GM04503 (cell line): Measurements from ENCODE around the gene APPL2.
A peak's percentile ranks its signal among the peaks of the same experiment; 100 is the strongest.
"Not testable (repeated sequence)": the region's sequence is repeated elsewhere in the genome, so short reads cannot be mapped to it uniquely, and the experiment has no call there.

Experiments
- DNase-seq: peaks from one replicate; pipeline ENCODE4 v3.0.0-alpha.2; 2012; ENCODE audit warnings: low read depth

The APPL2 gene

DNA sequence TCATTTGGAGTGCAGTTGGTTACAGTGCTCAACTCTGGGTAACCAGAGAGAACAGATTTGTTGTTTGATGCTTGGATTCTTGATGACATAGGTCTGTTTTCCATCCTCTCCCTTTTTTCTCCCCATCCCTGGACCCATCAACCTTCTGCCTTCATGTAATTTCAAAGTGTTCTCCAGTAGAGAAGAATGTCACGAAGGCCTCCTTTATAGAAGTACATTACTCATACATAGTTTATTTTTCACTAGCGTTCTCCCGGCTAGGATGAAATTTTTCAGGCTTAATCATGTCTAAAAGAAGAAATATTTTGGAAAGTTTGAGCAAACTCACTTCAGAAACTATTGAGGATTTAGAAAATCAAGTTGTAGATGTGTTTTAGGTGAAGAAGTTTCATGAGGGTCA is 20.9 kb upstream of the APPL2 start:
- peak; percentile 94 for DNase-seq

DNA sequence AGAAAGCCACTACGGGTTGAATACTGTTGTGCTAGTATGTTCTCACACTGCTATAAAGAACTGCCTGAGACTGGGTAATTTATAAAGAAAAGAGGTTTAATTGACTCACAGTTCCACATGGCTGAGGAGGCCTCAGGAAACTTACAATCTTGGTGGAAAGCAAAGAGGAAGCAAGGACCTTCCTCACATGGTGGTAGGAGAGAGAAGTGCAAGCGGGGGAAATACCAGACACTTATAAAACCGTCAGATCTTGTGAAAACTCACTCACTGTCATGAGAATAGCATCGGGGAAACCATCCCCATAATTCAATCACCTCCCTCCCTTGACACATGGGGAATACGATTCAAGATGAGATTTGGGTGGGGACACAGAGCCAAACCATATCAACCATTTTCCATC is 20.5 kb upstream of the APPL2 start:
- not testable (repeated sequence) for DNase-seq

DNA sequence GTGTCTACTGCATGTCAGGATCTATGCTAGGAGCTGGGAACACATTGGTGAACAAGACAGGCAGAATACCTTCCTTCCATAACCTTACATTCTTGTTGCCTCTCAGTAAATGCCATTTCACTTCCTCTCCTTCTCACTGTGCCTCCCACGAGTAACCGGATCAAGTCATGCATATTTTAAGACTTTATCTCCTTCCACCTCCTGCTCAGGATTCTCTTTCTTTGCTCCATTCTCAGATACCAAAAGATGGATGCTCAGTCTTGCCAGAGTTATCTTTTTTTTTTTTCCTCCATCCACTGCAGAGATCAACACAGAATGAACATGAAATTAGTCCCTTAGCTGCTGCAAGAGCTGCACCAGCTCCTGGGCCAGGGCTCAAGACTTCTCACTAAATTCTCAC is 20.0 kb upstream of the APPL2 start:
- no peak for DNase-seq

DNA sequence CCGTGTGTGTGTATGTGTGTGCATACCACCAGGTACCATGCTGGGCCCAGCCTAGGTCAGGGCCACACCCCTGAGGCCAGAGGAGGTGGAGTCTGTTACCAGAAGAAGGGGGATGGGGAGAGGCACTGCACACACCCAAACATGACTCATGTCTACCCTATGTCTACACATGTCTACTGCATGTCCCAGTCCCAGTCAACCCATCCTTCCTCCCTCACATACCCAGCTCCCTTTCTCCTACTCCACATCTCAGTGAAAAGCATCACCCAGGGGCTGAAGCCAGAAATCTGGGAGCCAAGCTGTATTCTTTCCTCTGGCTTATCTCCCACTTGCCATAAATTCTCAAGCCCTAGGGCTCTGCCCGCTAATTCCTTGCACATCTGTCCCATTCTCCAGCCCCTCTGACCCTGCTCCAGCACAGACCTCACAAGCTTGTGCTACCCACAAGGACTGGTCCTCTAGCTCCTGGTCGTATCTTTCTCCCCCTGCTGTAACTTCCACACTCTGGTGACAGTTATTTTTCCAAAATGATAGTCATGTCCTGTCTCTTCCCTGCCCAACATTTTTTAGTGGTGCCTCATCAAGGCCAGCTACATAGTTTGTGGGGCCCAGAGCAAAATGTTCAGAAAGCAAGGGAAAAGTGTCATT is 18.0 kb upstream of the APPL2 start:
- DNase-seq, result peak; percentile 81

DNA sequence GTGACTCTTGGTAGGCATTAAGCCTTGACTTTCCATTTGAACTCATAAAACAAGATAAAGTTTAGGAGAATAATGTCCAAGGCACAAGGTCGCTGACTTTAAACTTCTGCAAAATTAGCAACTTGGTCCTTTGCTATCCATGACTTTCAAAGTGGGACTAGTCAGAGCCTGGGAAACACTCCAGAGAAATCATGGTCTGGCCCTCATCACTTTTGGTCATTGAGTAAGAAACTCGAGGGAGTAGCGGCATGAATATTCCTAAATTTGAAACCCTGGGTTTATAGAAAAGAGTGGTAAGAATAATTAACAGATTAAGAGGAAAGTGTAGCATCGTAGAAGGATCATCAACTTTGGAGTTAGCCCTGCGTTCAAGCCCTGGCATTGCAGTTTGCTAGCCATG is 16.9 kb upstream of the APPL2 start:
- DNase-seq, result no peak

DNA sequence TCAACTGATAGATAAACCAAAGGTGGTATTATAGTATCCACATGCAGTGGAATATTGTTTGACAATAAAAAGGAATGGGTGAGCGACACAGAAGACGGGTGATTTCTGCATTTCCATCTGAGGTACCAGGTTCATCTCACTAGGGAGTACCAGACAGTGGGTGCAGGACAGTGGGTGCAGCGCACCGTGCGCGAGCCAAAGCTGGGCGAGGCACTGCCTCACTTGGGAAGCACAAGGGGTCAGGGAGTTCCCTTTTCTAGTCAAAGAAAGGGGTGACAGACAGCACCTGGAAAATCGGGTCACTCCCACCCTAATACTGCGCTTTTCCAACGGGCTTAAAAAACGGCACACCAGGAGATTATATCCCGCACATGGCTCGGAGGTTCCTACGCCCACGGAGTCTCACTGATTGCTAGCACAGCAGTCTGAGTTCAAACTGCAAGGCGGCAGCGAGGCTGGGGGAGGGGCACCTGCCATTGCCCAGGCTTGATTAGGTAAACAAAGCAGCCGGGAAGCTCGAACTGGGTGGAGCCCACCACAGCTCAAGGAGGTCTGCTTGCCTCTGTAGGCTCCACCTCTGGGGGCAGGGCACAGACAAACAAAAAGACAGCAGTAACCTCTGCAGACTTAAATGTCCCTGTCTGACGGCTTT is 9.9 kb upstream of the APPL2 start:
- DNase-seq, result not testable (repeated sequence)

DNA sequence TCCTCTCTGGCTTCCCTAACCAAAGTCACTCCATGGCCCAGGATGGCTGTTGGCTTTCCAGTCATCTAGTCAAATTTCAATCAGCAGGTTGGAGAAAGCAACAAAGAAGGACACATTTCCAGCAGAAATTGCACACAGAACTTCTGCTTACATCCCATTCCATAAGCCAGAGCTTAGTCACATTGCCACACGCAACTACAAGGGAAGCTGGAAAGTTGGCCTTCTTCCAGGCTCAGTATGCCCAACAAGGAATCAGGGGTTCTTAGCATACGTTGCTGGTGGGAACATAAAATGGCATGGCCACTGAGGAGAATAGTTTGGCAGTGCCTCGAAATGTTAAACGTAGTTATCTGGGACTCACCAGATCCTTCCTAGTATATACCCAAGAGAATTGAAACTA is 9.3 kb upstream of the APPL2 start:
- no peak for DNase-seq

DNA sequence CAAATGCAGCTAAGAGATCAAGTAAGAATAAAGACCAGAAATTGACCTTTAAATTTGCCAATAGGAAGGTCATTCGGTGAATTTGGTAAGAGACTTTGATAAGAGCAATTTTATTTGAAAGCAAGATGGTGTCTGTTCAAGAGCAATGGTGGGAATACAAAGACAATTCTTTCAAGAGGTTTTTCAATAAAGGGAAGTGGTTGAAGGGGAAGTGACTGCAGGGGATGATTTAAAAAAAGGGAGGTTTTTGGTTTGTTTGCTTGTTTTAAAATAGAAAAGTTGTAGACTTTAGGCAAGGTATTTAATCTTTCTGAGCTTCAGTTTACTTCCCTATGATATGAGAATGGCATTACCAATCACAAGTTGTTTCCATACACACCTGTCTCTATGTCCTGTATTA is 4.3 kb upstream of the APPL2 start:
- DNase-seq, result no peak

DNA sequence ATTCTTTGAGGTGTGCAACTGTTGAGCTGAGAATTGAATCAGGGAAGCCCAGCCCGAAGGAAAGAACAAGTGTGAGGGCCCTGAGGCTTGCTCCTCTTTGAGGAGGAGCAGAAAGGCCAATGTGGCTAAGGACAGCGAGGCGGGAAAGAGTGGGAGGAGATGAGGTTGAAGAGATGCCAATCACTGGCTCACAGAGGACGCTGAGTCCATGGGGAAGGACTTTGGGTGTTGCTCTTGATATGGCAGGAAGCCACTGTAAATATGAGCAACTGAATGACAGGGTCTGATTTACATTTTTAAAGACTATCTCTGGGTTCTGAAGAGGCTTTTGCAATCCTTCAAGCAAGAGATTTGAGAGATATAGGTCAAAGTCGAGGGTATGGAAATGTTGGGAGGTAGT is 3.3 kb upstream of the APPL2 start:
- no peak for DNase-seq

DNA sequence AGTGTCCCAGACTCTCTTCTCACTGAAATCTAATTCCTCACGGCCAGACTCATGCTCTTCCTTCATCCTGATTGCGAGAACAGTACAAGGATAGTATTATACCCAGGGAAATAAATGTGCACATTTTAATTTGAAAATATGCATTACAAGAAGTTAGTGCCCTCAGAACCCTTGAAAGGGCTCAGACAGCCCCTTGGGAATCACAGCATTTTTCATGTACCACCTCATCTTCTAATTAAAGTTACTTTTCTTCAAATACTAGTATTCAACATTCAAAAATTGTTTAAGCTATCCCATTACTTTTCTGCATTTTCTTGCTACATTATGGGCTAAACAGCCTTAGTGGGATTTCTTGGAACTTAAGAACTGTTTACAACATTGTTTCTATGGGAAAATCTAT is 1.7 kb upstream of the APPL2 start:
- DNase-seq, result no peak

DNA sequence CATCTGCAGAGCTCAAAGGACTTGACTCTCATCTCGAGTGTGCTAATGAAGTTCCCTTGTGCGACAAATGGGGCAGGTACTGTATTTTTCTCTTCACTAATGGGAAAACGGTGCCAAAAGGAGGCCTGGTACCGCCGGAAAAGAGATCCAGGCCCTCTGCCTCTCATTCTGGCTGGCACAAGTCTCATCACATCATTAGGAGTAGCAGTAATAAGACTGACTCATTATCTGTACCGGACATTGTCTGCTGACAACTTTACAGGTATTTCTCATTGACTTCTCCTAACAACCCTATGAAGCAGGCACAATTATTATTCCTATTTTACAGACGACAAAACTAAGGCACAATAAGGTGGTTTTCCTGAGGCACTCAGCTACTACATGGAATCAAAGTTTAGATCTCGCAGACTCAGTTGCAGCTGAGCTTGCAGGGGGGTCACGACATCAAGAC is 668 bp downstream of the APPL2 start:
- no peak for DNase-seq

DNA sequence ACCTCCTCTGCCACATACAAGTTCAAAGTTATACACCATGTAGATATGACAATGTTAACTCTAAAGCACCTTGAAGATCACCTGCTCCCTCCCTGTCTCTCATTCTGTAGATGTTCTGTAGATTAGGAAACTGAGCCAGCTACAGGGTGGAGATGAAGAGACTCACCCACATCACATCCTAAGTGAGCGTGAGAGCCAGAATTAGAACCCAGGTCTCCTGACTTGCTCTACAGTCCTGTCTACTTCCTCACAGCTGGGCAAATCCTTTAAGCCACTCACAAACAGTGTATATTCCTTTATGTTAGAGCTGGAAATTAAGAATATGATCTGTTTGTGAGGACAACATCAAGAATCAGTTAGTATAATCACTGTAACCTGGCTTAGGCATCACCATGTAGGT is 1.8 kb downstream of the APPL2 start:
- no peak for DNase-seq

DNA sequence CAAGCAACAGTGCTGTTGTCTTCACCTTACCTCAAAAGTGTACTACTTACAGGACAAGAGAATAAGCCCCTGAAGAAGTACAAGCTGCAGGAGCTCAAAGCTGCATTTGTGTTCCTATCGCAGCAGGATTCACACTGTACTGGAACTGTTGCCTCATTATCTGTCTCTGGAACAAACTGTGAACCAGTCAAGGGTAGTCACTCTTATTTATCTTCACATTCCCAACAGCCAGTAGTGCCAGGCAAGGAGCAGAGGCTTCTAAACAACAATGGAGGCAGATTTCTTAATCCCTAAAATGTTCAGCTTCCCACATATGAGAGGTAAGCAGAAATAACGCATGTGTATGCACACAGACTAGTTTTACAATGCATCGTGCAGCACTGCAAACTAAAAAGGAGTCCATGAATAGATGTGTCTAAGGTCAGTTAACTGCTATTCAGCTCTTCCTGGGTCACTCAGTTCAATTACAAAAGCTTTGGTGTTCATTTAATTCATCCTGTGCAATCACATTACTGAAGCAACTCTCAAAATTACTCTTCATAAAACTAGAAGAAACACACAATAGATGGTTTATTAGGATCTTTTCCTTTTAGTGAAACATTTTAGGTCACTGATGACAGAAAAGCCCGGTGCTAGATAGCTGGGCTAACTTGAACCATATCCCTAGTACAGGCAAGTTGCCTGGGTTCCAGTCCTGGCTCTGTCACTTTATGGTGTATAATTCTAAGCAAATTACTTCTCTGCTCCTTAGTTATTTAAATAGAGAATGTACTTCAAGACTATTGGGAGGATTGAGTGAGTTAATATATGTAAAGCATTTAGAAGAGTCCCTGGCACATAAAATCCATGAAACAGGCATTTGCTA is 2.7 kb downstream of the APPL2 start:
- no peak for DNase-seq

DNA sequence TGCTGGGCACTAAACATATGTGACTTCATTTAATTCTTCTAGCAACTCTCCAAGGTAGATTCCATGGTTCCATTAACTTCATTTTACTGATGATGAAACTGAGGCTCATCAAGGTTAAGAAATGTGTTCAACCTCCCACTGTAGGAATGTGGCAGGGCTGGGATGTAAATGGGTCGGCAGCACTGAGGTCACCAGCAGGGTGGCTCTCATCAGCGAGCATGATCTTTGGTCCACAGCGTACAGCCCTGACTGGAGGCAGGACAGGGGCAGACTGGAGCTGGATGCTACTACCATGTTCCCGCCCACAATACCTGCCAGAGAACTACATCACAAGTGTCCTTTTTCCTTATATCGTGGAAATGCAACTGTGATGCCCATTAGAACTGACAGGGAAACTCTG is 4.6 kb downstream of the APPL2 start:
- DNase-seq, result no peak

DNA sequence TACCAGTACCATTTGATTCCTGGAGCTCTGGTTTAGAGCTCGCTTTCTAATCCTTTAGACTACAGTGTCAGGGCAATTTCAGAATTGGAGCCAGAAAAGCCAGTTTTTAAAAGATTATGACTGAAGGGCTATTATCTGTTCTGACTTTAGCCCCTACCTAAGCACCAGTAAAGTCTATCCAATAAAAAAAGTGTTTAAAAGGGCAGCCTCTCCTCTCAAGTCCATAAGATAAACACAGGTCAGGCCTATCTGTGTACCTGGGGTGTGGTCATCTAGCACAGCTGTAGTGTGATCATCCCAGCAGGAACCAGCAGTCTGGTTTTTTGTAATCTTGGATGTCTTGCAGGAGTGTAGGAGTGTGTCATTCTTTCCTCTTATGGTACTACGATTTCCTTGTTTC is 6.6 kb downstream of the APPL2 start:
- no peak for DNase-seq

DNA sequence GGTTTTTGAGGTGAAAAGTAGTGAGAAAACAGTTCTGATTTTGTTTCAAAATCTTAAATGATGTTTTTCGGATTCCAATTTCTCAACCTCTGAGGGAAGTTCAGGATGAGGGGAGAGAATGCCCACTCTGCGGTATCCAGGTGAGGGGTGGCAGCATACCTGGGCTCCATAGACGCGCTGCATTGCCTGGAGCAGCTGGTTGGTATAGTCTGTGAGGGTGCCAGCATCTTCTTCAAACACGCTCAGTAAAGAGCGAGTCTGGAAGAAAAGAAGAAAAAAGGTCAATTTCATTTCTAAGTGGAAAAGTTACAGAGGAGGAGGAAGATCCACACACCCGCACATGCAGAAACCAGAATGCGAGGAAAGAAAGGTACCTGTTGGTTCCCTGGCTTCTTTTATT is 7.0 kb downstream of the APPL2 start:
- no peak for DNase-seq

DNA sequence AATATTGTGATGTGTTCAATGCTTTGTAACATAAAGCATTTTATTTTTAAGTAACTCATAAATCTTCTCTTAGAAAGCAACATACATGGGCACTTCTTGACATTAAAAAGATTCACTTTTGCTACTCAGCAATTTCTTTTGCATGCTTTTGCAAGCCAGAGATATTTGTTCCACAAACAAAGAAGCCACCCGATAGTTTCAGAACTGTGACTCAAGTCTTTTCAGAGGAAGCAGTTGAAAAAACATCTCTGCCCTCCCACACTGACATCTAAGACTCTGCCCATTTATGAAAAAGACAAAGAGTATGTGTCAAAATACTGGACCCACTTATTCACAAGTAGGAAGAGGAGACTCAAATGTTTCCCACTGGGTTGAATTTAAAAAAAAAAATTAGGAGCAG is 7.5 kb downstream of the APPL2 start:
- peak; percentile 57 for DNase-seq

DNA sequence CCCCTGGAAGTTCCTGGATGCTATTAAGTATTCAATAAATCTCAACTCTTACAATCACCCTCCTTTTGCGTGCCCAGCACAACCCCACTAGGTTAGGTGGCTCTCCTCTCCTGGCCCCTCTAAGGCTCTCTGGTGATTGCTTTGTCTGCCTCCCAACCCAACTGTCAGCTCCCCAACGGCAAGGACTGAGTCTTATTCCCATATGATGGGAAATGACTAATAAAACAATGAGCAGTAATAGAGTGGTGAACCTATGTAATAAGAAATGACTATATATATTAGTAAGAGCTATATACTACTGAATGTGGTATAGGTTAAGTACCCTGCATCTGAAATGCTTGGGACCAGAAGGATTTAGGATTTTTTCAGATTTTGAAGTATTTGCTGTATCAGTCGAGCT is 8.1 kb downstream of the APPL2 start:
- DNase-seq, result no peak

DNA sequence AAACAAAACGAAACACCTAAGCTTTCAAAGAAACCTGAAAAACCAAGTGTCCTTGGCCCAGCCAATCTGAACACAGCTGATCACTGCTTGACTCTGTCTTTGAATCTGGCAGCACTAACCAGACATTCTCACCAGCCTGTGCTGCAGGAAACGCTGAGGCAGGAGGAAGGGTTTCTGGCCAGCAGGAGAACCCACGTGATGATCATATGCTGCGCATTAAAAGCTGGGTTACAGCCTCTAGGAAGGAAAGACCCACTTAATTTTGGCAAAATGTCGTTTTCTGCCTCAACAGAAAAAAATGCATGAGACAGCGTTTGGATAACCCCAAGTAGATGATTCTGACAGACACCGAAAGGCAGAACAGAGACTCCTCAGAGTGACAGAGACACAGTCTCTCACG is 9.8 kb downstream of the APPL2 start:
- DNase-seq, result peak; percentile 97

DNA sequence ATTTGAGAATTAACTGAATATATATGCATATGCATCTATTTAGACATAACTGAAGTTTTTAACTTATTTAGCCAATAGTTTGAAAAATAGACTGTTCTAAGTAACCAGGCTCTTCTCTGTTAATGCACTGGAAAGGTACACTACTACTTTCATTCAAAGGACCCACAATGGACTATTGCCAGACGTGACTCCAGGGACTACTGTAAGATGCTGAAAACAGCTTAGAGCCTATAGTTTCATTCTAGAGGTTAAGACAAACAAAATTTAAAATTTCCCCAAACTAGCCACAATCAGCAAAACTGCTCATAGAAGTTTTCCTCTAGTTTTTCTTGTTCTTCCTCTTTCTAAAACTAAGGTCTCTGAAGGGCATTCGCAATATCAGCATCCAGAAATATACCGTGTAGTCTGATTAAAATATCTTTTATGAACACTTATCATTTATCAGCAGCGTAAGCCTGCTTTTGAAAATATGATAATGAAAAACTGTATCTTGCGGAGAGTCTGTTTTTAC is 10.4 kb downstream of the APPL2 start:
- no peak for DNase-seq

DNA sequence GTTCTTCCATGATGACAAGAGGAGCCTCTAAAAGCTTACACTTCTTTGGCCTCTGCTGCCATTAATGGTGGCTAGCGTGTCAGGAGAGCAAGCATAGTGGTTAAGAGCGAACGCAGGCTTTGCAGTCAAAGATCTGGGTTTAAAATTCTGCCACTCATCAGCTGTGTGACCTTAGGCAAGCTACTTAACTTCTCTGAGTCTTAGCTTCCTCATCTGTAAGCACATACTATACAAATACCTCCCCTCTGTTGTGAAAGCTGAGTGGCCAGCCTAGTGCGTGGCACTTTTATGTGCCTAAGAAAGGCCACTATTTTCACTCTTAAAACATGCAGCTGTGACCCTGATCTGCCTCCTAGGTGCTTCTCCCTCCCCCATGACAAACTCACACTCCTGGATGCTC is 11.6 kb downstream of the APPL2 start:
- no peak for DNase-seq

DNA sequence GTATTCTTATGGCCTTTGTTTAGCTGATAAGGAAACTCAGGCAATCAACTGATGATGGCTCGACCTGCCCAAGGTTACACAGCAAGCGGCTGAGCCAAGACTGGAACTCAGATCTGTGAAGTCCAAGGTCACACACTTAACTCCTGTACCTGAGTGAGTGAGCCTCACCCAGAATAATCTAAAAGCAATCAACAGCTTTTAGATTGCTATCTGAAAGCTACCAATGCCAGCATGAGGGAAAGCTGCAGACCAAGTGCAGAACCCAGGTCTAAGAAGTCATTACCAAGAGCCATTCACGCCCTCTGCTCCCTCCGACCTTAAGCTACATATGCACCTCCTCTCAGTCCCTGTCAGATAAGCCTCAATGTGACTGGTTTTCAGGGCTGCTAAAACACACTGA is 12.1 kb downstream of the APPL2 start:
- DNase-seq, result no peak

DNA sequence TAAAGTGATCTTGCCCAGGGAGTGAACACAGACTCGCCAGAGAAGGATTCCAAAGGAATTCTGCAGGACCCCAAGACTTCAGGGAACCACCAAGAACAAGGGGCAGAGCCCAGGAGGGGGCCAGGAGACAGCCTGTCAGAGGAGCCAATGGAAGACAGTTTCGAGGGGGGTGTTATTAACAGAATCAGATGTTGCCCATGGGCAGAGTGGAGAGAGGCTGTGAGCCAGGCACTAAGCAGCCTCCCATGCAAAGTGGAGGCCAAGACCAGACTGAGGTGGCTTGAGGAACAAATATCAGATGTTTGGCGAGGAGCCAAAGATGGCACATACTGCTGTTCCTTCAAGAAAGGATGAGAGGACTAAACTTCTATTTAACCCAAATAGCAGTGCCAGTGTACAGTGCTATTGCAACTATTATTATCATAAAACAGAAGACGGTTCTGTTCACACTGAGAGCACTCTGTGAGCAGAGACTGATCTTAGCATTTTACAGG is 12.6 kb downstream of the APPL2 start:
- no peak for DNase-seq
